HG03469 (cell line): ENCODE results near the gene PAWR.
"Not testable (repeated sequence)": the region's sequence is repeated elsewhere in the genome, so short reads cannot be mapped to it uniquely, and the experiment has no call there.

Experiments
- ATAC-seq: cut with Tn5 transposase; IDR thresholded peaks from one replicate; pipeline ENCODE4 v1.9.1; 2021; ENCODE audit warnings: mild to moderate bottlenecking, moderate library complexity, moderate number of reproducible peaks; ENCODE audit not compliant: unreplicated experiment

PAWR gene

DNA sequence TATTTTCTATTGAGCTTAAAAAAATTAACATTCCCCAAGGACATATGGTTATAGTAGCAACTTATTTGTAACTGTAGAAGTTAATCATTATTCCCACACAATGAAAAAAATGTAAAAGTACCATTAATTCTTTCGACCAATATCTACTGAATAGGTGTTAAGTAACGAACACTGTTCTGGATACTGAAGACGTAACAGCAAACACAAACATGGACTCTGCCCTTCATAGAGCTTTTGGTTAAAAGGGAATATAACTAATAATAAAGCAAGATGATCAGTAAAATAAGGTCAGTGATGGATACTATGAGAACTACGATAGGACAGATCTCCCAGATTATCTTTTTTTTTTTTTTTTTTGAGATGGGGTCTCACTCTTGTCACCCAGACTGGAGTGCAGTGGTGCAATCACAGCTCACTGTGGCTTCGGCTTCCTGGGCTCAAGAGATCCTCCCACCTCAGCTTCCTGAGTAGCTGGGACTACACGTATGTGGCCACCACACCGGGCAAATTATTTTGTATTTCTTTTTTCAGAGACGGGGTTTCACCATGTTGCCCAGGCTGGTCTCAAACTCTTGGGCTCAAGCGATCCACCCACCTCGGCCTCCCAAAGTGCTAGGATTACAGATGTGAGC lies 93.9 kb downstream of the PAWR start:
- ATAC-seq = no peak

DNA sequence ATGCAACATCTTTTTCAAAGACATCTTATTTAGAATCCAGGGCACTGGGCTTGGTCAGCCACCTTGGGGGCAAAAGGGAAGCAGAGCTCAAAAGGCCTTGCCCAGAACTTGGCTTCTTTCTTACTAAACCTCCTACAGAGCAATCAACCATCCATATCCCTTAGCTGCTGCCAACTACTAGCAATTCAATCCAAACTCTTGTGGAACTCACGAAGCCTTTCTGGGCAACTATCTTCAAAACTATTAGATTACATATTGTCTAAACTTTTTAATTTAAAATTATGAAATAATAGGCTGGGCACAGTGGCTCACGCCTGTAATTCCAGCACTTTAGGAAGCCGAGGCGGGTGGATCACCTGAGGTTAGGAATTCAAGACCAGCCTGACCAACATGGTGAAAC lies 95.5 kb downstream of the PAWR start:
- ATAC-seq = no peak

DNA sequence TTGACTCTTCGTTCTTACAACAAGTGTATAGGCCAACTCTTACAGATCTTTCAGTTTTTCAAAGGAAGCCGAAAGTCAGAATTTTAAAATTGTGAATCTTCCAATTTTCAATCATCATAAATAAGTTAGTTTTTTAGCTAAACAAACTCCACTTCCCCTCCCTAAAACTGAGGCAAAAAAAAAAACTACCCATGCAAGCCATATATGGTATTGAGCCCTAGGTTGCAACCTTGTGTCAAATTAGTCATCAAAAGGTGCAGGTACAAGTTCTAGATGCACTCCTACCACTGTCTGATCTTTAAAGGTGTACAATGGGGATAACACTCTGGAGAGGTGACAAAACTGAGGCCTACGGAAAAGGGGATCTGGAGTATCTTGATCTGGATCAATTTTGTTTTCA lies 97.9 kb downstream of the PAWR start:
- ATAC-seq = no peak

DNA sequence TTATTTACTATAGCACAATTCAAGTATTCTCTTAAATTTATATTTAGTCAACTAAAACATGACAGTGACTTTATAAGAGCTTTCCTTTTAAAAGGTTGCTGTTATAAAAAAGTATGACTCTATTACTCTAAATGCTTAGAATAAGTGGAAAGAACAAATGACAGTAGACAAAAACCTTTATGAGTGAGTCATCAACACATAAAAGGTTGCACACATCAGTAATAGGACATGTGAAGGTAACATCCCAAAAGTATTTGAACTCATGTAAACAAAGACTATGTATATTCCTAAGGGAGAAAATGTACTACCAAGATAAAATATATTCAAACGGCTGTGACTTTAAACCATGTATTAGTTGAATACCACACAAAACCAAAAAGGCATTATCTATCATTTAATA lies 98.8 kb downstream of the PAWR start:
- no peak for ATAC-seq

DNA sequence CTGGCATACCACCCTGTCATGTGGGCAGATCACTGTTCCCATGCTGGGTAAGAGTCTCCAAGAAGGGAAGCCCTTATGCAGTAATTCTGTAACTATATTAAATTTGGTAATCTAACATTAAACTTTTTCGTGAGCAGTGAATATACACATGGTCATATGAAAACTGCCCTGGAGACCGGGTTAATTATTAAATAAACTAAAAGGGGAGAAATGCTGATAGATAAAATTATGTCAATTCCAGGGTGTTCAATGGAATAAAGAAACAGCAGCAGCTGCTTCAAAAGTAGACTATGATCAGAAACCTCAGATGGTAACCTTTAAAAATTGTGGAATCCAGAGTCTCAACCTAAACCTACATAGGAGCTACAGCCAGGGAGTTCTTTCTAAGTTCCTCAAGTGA lies 100.0 kb downstream of the PAWR start:
- no peak for ATAC-seq

DNA sequence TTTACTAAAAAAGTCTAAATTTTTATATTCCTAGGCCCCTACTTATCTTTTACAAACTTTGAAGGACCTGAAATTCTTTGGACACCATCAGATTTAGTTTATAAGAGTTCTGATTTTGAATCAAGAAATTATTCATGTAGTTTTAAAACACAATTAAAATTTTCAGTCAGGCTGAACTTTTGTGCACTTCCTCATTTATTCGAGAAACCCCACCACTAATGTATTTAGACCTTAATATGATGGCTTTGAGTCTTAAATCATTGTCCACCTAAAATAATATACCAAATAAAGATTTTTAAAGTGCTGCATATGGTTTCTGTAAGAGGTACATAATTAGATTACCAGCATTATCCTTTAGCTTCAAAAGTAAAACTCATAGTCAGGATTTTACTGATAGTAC lies 103.4 kb downstream of the PAWR start:
- no peak for ATAC-seq

DNA sequence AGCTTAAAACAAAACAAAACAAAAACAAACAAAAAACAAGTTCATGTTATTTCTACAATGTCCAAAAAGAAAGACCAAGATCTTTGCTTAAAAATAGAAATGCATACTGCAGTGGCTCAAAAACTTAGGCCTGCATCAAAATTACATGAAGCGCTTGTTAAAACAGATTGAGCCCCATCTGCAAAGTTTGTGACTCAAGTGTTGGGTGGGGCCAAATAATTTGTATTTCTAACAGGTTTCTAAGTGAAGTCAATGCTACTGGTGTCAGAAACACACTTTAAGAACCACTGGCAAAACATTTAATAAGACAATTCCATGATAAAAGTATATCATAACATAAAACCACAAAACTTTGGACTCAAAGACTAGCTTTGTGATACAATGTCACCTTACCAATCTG lies 105.6 kb downstream of the PAWR start:
- no peak for ATAC-seq

DNA sequence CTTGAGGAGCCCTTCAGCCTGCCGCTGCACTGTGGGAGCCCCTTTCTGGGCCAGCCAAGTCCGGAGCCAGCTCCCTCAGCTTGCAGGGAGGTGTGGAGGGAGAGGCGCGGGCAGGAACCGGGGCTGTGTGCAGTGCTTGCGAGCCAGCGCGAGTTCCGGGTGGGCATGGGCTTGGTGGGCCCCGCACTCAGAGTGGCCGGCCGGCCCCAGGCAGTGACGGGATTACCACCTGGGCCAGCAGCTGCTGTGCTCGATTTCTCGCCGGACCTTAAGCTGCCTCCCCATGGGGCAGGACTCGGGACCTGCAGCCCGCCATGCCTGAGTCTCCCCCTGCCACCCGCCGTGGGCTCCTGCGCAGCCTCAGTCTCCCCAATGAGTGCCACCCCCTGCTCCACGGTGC lies 116.9 kb downstream of the PAWR start:
- no peak for ATAC-seq

DNA sequence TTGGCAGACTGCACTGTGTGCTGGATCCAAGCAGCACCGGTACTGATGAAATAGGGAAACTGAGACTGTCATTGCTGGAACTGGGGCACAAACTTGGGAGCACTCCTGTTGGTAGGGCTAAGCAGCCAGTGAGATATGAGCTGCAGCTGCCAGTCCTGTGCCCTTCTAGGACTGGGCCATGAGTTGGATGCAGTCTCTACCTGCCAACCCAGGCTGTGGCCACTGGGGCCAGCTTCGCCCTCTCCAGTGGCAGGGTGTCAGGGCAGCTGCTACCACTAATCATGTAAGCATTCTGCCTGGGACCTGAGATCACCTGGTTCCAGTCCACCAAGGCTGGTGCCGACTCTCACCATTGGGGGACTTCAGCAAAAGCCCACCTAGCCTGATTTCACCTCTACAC lies 121.1 kb downstream of the PAWR start:
- ATAC-seq = no peak

DNA sequence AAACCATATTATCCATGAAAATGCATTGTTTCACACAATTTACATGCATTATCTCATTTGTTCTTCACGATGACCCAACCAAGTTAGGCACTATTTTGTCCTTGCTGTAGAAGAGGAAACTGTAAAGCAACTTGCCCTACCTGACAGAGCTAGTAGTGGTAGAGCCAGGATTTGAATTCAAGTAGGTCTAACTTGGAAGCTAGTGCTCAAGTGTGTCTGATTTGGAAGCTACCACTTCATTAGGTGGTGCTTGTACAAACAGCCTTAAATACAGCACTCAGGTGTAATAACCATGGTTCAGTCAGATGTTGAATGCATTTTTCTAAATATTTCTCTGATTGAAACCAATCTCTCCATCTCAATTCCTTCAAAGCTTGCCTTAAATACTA lies 123.6 kb downstream of the PAWR start:
- ATAC-seq = no peak

DNA sequence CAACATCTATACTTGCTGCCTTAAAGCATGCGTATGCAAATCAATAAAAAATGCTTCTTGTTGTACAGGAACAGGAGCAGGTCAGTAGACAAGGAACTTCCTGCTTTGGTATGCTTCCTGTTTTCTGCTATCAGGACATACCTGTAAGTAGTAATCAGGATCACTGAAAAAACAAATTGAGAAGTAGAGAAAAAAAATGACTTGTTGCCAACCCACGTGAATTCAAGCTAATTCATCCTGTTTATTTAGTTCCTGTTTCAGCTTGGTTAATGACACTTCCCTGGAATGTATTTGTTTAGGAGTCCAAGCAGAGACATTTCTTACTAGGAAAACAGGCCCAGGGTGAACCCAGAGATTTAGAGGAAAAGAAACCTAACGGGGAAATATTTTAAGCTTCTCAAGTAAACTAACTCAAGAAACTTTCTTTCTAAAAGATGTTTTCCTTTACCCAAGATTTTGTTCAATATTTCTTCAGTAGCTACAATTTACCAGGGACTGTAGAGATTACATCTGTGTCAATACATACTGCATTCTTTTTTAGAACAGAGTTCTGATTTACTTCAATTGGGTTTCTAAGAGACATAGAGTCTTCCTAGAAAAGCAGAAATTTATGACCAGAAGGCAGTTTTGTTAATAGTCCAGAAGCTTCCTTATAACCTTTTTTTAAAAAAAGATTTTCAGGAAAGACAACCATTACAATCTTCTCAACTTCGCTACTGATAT lies 124.2 kb downstream of the PAWR start:
- no peak for ATAC-seq

DNA sequence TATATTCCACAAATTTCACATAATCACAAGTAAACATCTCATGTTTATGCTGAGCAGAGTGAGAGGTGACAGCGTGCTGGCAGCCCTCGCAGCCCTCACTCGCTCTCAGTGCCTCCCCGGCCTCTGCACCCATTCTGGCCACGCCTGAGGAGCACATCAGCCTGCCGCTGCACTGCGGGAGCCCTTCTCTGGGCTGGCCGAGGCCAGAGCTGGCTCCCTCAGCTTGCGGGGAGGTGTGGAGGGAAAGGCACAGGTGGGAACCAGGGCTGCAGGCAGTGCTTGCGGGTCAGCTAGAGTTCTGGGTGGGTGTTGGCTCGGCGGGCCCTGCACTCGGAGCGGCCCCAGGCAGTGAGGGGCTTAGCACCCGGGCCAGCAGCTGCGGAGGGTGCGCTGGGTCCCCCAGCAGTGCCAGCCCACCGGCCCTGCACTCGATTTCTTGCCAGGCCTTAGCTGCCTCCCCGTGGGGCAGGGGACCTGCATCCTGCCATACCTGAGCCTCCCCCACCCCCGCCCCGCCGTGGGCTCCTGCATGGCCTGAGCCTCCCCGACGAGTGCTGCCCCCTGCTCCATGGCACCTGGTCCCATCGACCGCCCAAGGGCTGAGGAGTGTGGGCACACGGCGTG lies 125.9 kb downstream of the PAWR start:
- ATAC-seq = not testable (repeated sequence)

DNA sequence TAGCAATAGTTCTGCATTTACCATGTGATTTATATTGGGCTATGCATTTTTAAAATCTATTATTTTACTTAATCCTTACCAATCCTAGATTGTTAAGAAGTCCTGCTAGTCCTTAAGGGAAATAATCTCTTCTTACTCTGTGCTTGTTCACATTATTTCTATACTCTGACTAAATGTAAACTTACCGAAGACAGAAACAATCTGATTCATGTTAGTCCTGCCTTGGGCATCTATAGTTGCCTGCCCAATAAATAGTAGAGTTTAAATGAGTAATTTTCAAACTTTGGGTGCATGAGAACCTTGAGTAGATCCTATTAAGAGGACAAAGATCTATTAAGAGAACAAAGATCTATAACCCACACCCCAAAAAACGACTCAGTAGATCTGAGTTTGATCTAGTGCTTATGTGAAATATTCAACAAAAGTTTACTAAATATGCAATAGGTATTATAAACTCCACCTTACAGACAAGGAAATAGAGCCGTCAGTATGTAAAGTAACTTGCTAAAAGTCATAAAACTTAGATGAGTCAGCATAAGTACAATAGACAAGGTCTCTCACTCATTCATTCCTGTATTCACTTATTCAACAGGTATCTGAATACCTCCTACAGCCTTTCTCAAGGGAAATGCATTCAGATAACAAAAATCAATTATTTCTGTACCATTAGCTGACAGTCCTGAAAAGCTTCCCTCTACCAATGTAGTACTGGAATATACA lies 127.6 kb downstream of the PAWR start:
- no peak for ATAC-seq

DNA sequence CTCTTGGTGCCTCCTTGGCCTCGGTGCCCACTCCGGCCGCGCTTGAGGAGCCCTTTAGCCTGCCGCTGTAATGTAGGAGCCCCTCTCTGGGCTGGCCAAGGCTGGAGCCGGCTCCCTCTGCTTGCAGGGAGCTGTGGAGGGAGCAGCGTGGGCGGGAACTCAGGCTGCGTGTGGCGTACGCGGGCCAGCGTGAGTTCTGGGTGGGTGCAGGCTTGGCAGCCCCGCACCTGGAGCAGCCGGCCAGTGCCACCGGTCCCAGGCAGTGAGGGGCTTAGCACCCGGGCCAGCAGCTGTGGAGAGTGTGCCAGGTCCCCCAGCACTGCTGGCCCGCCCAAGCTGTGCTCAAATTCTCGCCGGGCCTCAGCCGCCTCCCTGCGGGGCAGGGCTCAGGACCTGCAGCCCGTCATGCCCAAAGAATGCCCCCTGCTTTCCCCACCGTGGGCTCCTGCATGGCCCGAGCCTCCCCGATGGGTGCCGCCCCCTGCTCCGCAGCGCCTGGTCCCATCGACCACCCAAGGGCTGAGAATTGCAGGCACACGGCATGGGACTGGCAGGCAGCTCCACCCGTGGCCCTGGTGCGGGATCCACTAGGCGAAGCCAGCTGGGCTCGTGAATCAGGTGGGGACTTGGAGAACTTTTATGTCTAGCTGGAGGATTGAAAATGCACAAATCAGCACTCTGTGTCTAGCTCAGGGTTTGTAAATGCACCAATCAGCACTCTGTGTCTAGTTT lies 129.2 kb downstream of the PAWR start:
- no peak for ATAC-seq

DNA sequence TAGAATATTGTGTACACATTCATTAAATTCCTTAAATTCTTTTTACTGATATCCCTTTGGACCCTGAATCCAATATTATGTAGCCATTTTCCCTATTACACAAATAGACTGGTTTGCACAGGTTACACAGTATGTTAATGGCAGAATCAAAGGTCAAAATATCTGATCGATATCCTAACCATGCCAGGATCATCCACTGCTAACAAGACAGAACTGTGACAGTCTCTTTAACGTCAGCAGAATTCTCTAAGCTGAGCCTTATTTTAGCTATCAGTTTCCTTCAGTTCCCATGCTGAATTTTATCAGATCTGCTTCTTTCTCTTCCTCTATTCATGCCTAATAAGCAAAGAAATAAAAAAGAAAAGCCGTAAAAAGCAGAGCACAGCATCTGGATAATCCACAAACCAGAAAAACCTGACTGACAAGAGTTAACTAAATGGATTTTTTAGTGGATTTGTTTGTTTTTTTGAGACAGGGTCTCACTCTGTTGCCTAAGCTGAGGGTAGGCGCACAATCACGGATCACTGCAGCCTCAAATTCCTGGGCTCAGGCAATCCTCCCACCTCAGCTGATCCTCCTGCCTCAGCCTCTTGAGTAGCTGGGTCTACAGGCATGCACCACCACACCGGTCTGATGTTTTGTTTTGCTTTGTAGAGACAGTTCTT lies 130.4 kb downstream of the PAWR start:
- no peak for ATAC-seq

DNA sequence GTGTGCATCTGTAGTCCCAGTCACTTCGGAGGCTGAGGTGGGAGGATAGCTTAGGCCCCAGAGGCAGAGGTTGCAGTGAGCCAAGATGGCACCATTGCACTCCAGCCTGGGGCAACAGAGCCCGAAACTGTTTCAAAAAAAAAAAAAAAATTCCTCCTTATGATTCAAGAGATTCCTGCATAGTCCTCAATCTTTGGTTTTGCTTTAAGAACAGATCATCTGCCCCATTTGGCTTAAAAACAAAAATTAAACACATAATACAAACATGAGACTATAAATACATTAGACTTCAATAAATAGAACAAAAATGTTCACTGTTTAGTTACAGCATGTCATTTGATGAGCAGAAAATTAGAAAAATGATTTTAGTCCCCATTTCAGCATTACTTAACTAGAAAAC lies 131.2 kb downstream of the PAWR start:
- ATAC-seq = no peak

DNA sequence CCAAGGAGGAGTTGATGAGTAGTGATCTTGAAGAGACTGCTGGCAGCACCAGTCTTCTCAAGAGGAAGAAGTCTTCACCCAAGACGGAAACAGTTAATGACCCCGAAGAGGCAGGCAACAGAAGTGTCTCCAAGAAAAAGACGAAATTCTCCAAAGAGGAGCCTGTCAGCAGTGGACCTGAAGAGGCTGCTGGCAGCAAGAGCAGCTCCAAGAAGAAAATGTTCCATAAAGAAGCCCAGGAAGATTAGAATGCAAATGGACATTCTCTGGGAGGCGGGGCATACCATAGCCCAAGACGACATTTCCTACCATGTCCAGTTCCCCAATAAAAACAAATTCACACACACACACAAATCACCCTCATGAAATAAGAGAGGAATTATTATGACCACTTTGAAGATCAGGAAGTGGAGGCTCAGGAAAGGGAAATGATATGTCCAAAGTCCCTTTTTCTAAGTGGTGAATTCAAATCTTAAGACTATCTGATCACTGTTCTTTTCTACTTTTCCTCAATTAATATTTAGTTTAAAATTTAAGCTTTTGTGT lies 131.8 kb downstream of the PAWR start:
- no peak for ATAC-seq

DNA sequence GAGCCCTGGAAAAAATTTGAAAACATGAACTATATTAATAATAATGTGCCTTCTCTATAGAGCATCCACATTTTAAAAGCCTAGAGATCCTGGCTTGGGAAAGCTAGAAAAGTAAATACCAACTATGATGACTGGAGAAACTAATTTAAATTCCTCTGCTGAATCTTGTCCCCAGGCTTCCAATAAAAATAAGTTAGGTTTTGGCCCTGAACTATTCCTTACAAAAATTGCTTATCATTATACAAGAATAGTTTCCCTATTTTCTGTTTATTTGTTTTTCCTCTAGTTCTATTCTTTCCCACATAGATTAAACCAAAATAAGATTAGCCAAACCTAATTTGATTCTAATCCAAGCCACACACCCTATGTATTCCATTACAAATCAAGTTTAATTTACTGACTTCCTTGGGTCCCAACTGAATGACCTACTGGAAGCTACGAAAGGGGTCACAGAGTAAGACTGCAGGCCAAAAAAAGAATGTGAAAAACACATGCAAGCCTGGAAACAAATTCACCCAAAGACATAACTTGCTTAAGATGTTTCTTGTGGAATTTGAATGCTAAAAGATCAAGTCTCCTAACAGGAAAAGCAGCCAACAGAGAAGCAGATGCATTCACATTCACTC lies 133.0 kb downstream of the PAWR start:
- no peak for ATAC-seq

DNA sequence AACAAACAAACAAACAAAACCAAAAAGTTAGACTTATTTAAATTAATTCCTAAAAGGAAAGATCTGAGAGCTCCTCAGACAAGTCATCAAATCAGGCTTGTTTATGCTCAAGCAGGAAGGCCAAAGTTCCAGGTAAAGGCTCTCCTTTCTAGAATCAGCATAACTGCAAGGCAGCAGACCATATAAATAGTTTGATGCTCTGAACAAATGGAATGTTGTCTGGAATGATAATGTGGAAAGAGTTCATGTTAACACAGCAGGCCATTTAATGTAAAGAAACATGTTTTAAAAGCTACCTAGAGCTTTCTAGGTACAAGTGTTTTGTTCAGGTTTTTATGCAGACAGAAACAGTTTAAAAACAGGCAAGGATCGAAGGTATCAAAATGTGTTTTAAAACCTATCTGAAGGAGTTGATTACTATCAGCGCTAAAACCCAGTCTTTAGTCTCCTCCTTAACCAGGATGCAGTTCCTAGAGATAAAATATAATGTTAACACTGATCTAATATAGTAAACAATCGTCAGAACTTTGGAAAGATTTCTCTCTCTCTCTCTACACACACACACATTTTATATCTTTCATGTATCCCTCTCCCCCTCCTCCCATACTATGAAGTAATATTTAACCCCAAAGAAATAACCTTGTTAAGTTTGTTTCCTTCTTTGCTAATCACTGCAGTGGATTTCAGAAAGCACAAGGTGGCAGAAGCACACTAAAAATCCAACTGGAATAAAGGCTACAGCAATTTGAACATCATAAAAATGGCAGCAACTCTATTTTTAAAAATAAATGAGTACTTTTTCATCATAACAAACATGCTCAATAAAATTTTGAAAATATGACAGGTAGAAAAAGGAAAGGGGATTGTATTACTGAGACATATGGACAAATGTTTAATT lies 135.5 kb downstream of the PAWR start:
- no peak for ATAC-seq
